Thyroid gland (tissue), 4 donors: ENCODE measurements around the gene IL2RG. TPM values are rescaled to one million over a fixed set of nuclear protein-coding genes. Genes with fewer than 3 reads are reported as not detected.
A peak's percentile ranks its signal among the peaks of the same experiment; 100 is the strongest.

Source experiments
- DNase-seq, 2 donors: peaks; one replicate each; pipeline ENCODE4 v3.0.0-alpha.2; 2019
- H3K27ac ChIP-seq, 3 donors: fragments of 200-600 bp; sonication (generic); 1 replicate in 2 of 3; 2 replicates in 1 of 3; pipeline ENCODE4 v1.5.1; 2016 to 2019; ENCODE audit warnings: mild to moderate bottlenecking in 1 of 3, moderate library complexity in 1 of 3
- H3K27me3 ChIP-seq: fragments of 200-600 bp; sonication (generic); one replicate; pipeline ENCODE4 v1.5.1; 2019
- H3K36me3 ChIP-seq, 2 donors: fragments of 200-600 bp; sonication (generic); one replicate each; pipeline ENCODE4 v1.5.1; 2016 to 2019
- H3K4me1 ChIP-seq, 2 donors: fragments of 200-600 bp; sonication (generic); one replicate each; pipeline ENCODE4 v1.5.1; 2017 to 2019
- H3K4me3 ChIP-seq, 3 donors: fragments of 200-600 bp; sonication (generic); replicated peaks in 1 of 3; 1 replicate in 2 of 3; 2 replicates in 1 of 3; pipeline ENCODE4 v1.5.1; 2016; ENCODE audit warnings: mild to moderate bottlenecking in 1 of 3
- H3K9me3 ChIP-seq: fragments of 200-600 bp; sonication (generic); one replicate; pipeline ENCODE4 v1.5.1; 2017
- POLR2A ChIP-seq, 2 donors: fragments of 450-650 bp; IDR thresholded peaks; one replicate each; pipeline ENCODE4 v1.6.1; 2017; ENCODE audit warnings: antibody characterized with exemption in 2 of 2, mild to moderate bottlenecking in 2 of 2, moderate library complexity in 1 of 2
- WGBS, 2 donors: methylation state at CpG; one replicate each; pipeline ENCODE4 v1.1.5; 2017; 5-methylcytosine and 5-hydroxymethylcytosine counted together
- intact Hi-C: fragments of 100-400 bp; cut with DNase I; formaldehyde crosslinking; loops from one replicate; pipeline ENCODE4 v1.15.1; 2023
- small RNA-seq: library from RNA; depleted of rRNA; stranded (forward); fragments of <200 nt; gene quantifications from one replicate; pipeline ENCODE3, GENCODE V24; 2016
- total RNA-seq, 4 donors: library from RNA; depleted of rRNA; stranded (reverse); fragments of >200 nt; gene quantifications; one replicate each; pipeline ENCODE4 v1.2.3, GENCODE V29; 2016
- TF ChIP-seq, protein P1 (sequence below), 6 experiments: fragments of 200-600 bp in 3 of 6; fragments of 450-650 bp in 3 of 6; sonication (generic) in 3 of 6; IDR thresholded peaks; one replicate each; pipeline ENCODE4 v1.5.1; 2016 to 2019; ENCODE audit warnings: antibody characterized with exemption in 6 of 6, mild to moderate bottlenecking in 2 of 6, inconsistent platforms in 1 of 6, moderate library complexity in 1 of 6

Gene IL2RG
- total RNA-seq, 4 donors from 2014 or later: 2.1 to 14.8 (median 4.8) TPM

DNA sequence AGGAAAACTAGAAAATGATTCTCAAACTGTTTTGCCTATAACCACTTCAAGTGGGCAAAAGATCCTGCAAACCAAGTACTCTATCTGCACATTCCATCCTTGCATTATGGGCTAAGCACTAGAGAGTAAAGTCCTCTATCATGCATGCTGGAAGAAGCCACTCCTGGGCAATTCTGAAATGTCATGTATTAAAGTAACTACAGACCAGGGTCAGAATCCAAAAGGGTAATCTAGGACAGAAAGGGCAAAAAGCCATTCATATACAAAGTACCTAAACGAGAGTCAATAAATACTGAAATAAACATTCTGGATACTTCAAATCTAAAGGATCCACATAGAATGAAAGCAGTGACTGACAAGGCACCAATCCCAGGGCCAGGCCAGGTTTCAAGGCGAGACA is 44.3 kb downstream of the IL2RG start:
- peak overlapping the region in 1 of 3 donors; percentile 77 for H3K27ac ChIP-seq
- TF ChIP-seq, protein P1, sequence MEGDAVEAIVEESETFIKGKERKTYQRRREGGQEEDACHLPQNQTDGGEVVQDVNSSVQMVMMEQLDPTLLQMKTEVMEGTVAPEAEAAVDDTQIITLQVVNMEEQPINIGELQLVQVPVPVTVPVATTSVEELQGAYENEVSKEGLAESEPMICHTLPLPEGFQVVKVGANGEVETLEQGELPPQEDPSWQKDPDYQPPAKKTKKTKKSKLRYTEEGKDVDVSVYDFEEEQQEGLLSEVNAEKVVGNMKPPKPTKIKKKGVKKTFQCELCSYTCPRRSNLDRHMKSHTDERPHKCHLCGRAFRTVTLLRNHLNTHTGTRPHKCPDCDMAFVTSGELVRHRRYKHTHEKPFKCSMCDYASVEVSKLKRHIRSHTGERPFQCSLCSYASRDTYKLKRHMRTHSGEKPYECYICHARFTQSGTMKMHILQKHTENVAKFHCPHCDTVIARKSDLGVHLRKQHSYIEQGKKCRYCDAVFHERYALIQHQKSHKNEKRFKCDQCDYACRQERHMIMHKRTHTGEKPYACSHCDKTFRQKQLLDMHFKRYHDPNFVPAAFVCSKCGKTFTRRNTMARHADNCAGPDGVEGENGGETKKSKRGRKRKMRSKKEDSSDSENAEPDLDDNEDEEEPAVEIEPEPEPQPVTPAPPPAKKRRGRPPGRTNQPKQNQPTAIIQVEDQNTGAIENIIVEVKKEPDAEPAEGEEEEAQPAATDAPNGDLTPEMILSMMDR (IDR thresholded peaks at IDR 0.05): no peak
- TF ChIP-seq POLR2A (IDR thresholded peaks at IDR 0.05): no peak
- H3K4me1 ChIP-seq: peaks cover 0 to 4% of the 10 kb centered on the region in 2 donors
- H3K4me3 ChIP-seq: peak overlapping the region in 1 of 3 donors; percentile 39
- H3K27me3 ChIP-seq: no peaks in the 10 kb centered on the region
- WGBS, 2 donors: 27 to 30% methylated on average over 2 of the region's 2 CpGs
- H3K36me3 ChIP-seq: no peaks in the 10 kb centered on the region
- no peak for DNase-seq
- intact Hi-C loops: no loop called here
- no peaks in the 10 kb centered on the region for H3K9me3 ChIP-seq

DNA sequence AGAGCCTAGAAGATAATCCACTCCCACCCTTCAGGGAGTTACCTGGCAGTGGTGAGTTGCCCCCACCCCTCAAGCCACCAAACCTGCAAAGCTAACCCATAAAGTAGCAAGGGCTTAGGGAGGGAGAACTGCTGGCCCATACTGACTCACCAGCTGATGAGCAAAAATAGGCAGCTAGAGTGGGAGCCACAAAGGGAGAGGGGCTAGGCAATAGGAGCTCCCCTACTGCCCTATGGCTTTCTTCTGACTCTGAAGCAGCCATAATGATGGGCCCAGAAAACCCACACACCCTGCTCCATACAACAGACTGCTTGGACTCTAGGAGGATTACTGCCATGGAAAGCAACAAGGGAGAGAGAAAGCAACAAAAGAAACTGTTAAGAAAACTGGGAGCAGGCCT is 51.2 kb downstream of the IL2RG start:
- Histone ChIP-seq H3K4me1 (no peaks in the 10 kb centered on the region), H3K9me3 (no peaks in the 10 kb centered on the region), H3K27ac (no peak overlapping the region), H3K27me3 (no peaks in the 10 kb centered on the region), H3K36me3 (peaks cover 11 to 18% of the 10 kb centered on the region in 2 donors), H3K4me3 (no peak overlapping the region)
- DNase-seq: no peak
- intact Hi-C loops: no loop called here
- TF ChIP-seq, protein P1 (IDR thresholded peaks at IDR 0.05): no peak
- no peak for TF ChIP-seq POLR2A (IDR thresholded peaks at IDR 0.05)

DNA sequence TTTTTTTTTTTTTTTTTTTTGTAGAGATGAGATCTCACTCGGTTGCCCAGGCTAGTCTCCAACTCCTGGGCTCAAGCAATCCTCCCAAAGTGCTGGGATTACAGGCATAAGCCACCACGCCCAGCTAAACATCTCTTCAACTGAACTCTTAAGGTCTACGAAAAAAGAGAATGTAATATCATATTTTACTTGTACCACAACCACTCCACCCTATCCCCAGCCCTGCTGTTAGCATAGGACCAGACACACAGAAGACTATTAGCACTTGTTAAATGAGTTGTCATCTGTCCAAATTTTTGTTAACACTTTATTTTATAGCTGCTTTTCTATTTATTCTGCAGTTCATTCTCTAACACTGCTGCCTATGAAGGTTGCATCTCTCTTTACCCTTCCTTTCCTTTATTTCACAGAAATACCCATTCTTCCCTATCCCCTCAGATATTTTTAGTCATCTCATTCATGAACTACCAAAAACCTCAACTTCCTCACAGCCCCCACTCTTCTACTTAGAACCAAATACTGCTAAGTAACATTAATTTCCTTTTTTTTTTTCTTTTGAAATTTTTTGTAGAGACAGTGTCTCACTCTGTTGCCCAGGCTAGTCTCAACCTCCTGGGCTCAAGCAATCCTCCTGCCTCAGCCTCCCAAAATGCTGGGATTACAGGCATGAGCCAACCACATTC is 53.4 kb downstream of the IL2RG start:
- no peak for TF ChIP-seq POLR2A (IDR thresholded peaks at IDR 0.05)
- TF ChIP-seq, protein P1 (IDR thresholded peaks at IDR 0.05): no peak
- Histone ChIP-seq H3K27me3 (no peaks in the 10 kb centered on the region), H3K27ac (no peak overlapping the region), H3K9me3 (no peaks in the 10 kb centered on the region), H3K36me3 (peaks cover 11 to 18% of the 10 kb centered on the region in 2 donors), H3K4me1 (no peaks in the 10 kb centered on the region), H3K4me3 (no peak overlapping the region)
- no peak for DNase-seq
- intact Hi-C loops: no loop called here
- 84 to 91% methylated on average over 3 of the region's 3 CpGs for WGBS, 2 donors

Small RNA genes within 50 kb of the gene (small RNA-seq; reads per million reads assigned to genes)
- not detected for gene CXorf65

Other genes starting within 250 kb of the IL2RG start
- not detected for gene TEX11, start 202.9 kb downstream of the IL2RG start, total RNA-seq
- under 1 TPM in 1 of 4 donors, not detected in 3; 0.11 TPM for gene SLC7A3, start 180.5 kb downstream of the IL2RG start, total RNA-seq
- gene SNX12, start 43.2 kb downstream of the IL2RG start, total RNA-seq: 10 to 100 TPM; 45.0 to 65.7 (median 51.7) TPM
- gene FOXO4, start 15.7 kb downstream of the IL2RG start, total RNA-seq: 10 to 100 TPM; 14.9 to 18.8 (median 16.9) TPM
- gene CXorf65, start 4.8 kb downstream of the IL2RG start, total RNA-seq: not detected
- 10 to 100 TPM; 31.3 to 50.5 (median 42.9) TPM for gene MED12, start 7.0 kb upstream of the IL2RG start, total RNA-seq
- under 1 TPM; 0.13 to 0.46 (median 0.39) TPM for gene NLGN3, start 33.3 kb upstream of the IL2RG start, total RNA-seq
- not detected for gene GJB1, start 111.6 kb upstream of the IL2RG start, total RNA-seq
- gene ZMYM3, start 142.6 kb upstream of the IL2RG start, total RNA-seq: 10 to 100 TPM; 17.7 to 27.4 (median 20.5) TPM
- gene NONO, start 172.1 kb upstream of the IL2RG start, total RNA-seq: 100 to 1,000 TPM; 221 to 281 (median 255) TPM
- 1 to 10 TPM in 1 of 4 donors, under 1 TPM in 2, not detected in 1; 0.33 to 1.0 (median 0.67) TPM for gene ITGB1BP2, start 190.2 kb upstream of the IL2RG start, total RNA-seq